ENCODE results near the gene SLC25A40. TPM values are rescaled to one million over a fixed set of nuclear protein-coding genes. Genes with fewer than 3 reads are reported as not detected.
"Not testable (repeated sequence)": the region's sequence is repeated elsewhere in the genome, so short reads cannot be mapped to it uniquely, and the experiment has no call there.

SLC25A40 gene
- total RNA-seq, 1 experiment from 2014 or later = 10.7 TPM

GRCh38 chr7:87878208-87878735, 2.1 kb upstream of the SLC25A40 start:
- Histone ChIP-seq H3K4me3 (ENCODE audit: insufficient read depth, low read depth, low read length) (no peak overlapping the region; the same call in 1 of the 2 replicates), H3K27me3 (ENCODE audit: control insufficient read depth, insufficient read depth, low read length) (no peaks in the 10 kb centered on the region), H3K36me3 (replicated peaks; ENCODE audit: control insufficient read depth, insufficient read depth, low read length) (no peaks in the 10 kb centered on the region)
- no peak for DNase-seq

- DNase-seq = no peak
- no peaks in the 10 kb centered on the region for H3K27me3 ChIP-seq (ENCODE audit: control insufficient read depth, insufficient read depth, low read length)
- no peaks in the 10 kb centered on the region for H3K36me3 ChIP-seq (replicated peaks; ENCODE audit: control insufficient read depth, insufficient read depth, low read length)
- peak overlapping the region; percentile 95 for H3K4me3 ChIP-seq (ENCODE audit: insufficient read depth, low read depth, low read length)
Measured at GRCh38 chr7:87877366-87878040, 1.3 kb upstream of the SLC25A40 start.

GRCh38 chr7:87876869-87877234, 692 bp upstream of the SLC25A40 start:
- peak; percentile 60 for DNase-seq
- Histone ChIP-seq H3K36me3 (replicated peaks; ENCODE audit: control insufficient read depth, insufficient read depth, low read length) (no peaks in the 10 kb centered on the region), H3K27me3 (ENCODE audit: control insufficient read depth, insufficient read depth, low read length) (no peaks in the 10 kb centered on the region), H3K4me3 (ENCODE audit: insufficient read depth, low read depth, low read length) (peak overlapping the region; percentile 95)

GRCh38 chr7:87875151-87876039, 765 bp downstream of the SLC25A40 start:
- H3K27me3 ChIP-seq (ENCODE audit: control insufficient read depth, insufficient read depth, low read length) = no peaks in the 10 kb centered on the region
- peak overlapping the region; percentile 95 for H3K4me3 ChIP-seq (ENCODE audit: insufficient read depth, low read depth, low read length)
- peak; percentile 77 for DNase-seq
- no peaks in the 10 kb centered on the region for H3K36me3 ChIP-seq (replicated peaks; ENCODE audit: control insufficient read depth, insufficient read depth, low read length)

GRCh38 chr7:87874066-87874465, 2.1 kb downstream of the SLC25A40 start:
- DNase-seq = no peak
- H3K36me3 ChIP-seq (replicated peaks; ENCODE audit: control insufficient read depth, insufficient read depth, low read length) = no peaks in the 10 kb centered on the region
- H3K4me3 ChIP-seq (ENCODE audit: insufficient read depth, low read depth, low read length) = no peak overlapping the region
- no peaks in the 10 kb centered on the region for H3K27me3 ChIP-seq (ENCODE audit: control insufficient read depth, insufficient read depth, low read length)

GRCh38 chr7:87873328-87873727, 2.8 kb downstream of the SLC25A40 start:
- not testable (repeated sequence) for H3K36me3 ChIP-seq (replicated peaks; ENCODE audit: control insufficient read depth, insufficient read depth, low read length); DNase-seq; H3K4me3 ChIP-seq (ENCODE audit: insufficient read depth, low read depth, low read length); H3K27me3 ChIP-seq (ENCODE audit: control insufficient read depth, insufficient read depth, low read length)

GRCh38 chr7:87872346-87872745, 3.8 kb downstream of the SLC25A40 start:
- Histone ChIP-seq H3K27me3 (ENCODE audit: control insufficient read depth, insufficient read depth, low read length) (no peaks in the 10 kb centered on the region), H3K36me3 (replicated peaks; ENCODE audit: control insufficient read depth, insufficient read depth, low read length) (no peaks in the 10 kb centered on the region), H3K4me3 (ENCODE audit: insufficient read depth, low read depth, low read length) (no peak overlapping the region)
- no peak for DNase-seq

GRCh38 chr7:87870471-87870870, 5.7 kb downstream of the SLC25A40 start:
- Histone ChIP-seq H3K4me3 (ENCODE audit: insufficient read depth, low read depth, low read length) (no peak overlapping the region), H3K36me3 (replicated peaks; ENCODE audit: control insufficient read depth, insufficient read depth, low read length) (no peaks in the 10 kb centered on the region), H3K27me3 (ENCODE audit: control insufficient read depth, insufficient read depth, low read length) (no peaks in the 10 kb centered on the region)
- no peak for DNase-seq

- DNase-seq; H3K27me3 ChIP-seq (ENCODE audit: control insufficient read depth, insufficient read depth, low read length); H3K36me3 ChIP-seq (replicated peaks; ENCODE audit: control insufficient read depth, insufficient read depth, low read length); H3K4me3 ChIP-seq (ENCODE audit: insufficient read depth, low read depth, low read length): not testable (repeated sequence)
Measured at GRCh38 chr7:87866533-87866932, 9.6 kb downstream of the SLC25A40 start.

GRCh38 chr7:87866089-87866488, 10.1 kb downstream of the SLC25A40 start:
- Histone ChIP-seq H3K36me3 (replicated peaks; ENCODE audit: control insufficient read depth, insufficient read depth, low read length) (no peaks in the 10 kb centered on the region), H3K27me3 (ENCODE audit: control insufficient read depth, insufficient read depth, low read length) (no peaks in the 10 kb centered on the region), H3K4me3 (ENCODE audit: insufficient read depth, low read depth, low read length) (no peak overlapping the region)
- no peak for DNase-seq

- H3K4me3 ChIP-seq (ENCODE audit: insufficient read depth, low read depth, low read length) = no peak overlapping the region
- peaks cover 2% of the 10 kb centered on the region for H3K36me3 ChIP-seq (replicated peaks; ENCODE audit: control insufficient read depth, insufficient read depth, low read length)
- no peak for DNase-seq
- H3K27me3 ChIP-seq (ENCODE audit: control insufficient read depth, insufficient read depth, low read length) = no peaks in the 10 kb centered on the region
Measured at GRCh38 chr7:87858417-87859100, 17.6 kb downstream of the SLC25A40 start.

GRCh38 chr7:87853237-87853864, 22.8 kb downstream of the SLC25A40 start:
- Histone ChIP-seq H3K27me3 (ENCODE audit: control insufficient read depth, insufficient read depth, low read length) (no peaks in the 10 kb centered on the region), H3K4me3 (ENCODE audit: insufficient read depth, low read depth, low read length) (no peak overlapping the region), H3K36me3 (replicated peaks; ENCODE audit: control insufficient read depth, insufficient read depth, low read length) (peaks cover 4% of the 10 kb centered on the region)
- DNase-seq = no peak

- no peak overlapping the region for H3K4me3 ChIP-seq (ENCODE audit: insufficient read depth, low read depth, low read length)
- peaks cover 2% of the 10 kb centered on the region; the same call in 1 of the 2 replicates for H3K36me3 ChIP-seq (replicated peaks; ENCODE audit: control insufficient read depth, insufficient read depth, low read length)
- no peak for DNase-seq
- no peaks in the 10 kb centered on the region for H3K27me3 ChIP-seq (ENCODE audit: control insufficient read depth, insufficient read depth, low read length)
Measured at GRCh38 chr7:87852306-87852705, 23.9 kb downstream of the SLC25A40 start.

Data from H7 (cell line).